CD4-positive, alpha-beta T cell (primary cell): ENCODE results near the gene MNAT1. TPM values are rescaled to one million over a fixed set of nuclear protein-coding genes. Genes with fewer than 3 reads are reported as not detected.

Experiments used
- ATAC-seq: fragments of 200-7000 bp; cut with Tn5 transposase; one replicate; pipeline ENCODE4 v1.10.0; 2022; ENCODE audit warnings: mild to moderate bottlenecking; ENCODE audit not compliant: poor library complexity
- CTCF ChIA-PET: fragments of 350-600 bp; sonication (Branson Sonifier 250); formaldehyde crosslinking; loops from one replicate; lab custom pipeline; 2021; ENCODE audit warnings: antibody characterized with exemption, inconsistent platforms; lab: Charles Lee
- POLR2A ChIA-PET: fragments of 350-600 bp; sonication (Branson Sonifier 250); formaldehyde crosslinking; loops from one replicate; lab custom pipeline; 2021; ENCODE audit warnings: antibody characterized with exemption, inconsistent platforms; lab: Charles Lee
- DNase-seq, 14 experiments: peaks; one replicate each; pipeline ENCODE4 v3.0.0-alpha.2; 2013 to 2020; ENCODE audit warnings: mixed read lengths in 2 of 14
- H3K27ac ChIP-seq, 2 donors: one replicate each; pipeline versions ENCODE4 v1.5.1 to v1.7.0; 2013; ENCODE audit warnings: low read length in 2 of 2, low read depth in 1 of 2, mild to moderate bottlenecking in 1 of 2
- H3K27me3 ChIP-seq, 2 experiments: 1 replicate in 1 of 2; 2 replicates in 1 of 2; pipeline versions ENCODE4 v1.6.1 to v1.7.0; 2013; ENCODE audit warnings: low read length in 2 of 2, control low read depth in 1 of 2, mild to moderate bottlenecking in 1 of 2, moderate library complexity in 1 of 2; ENCODE audit not compliant: insufficient read depth in 2 of 2, control insufficient read depth in 1 of 2
- H3K36me3 ChIP-seq: one replicate; pipeline ENCODE4 v1.6.1; 2013; ENCODE audit warnings: low read length, control low read depth; ENCODE audit not compliant: insufficient read depth
- H3K4me1 ChIP-seq: one replicate; pipeline ENCODE4 v1.6.1; 2013; ENCODE audit warnings: low read length, control low read depth; ENCODE audit not compliant: insufficient read depth
- H3K4me3 ChIP-seq: one replicate; pipeline ENCODE4 v1.5.1; 2013; ENCODE audit warnings: mild to moderate bottlenecking, low read length, moderate library complexity
- H3K9me3 ChIP-seq, 2 experiments: 1 replicate in 1 of 2; 2 replicates in 1 of 2; pipeline versions ENCODE4 v1.6.1 to v1.7.0; 2013; ENCODE audit warnings: low read length in 2 of 2, mild to moderate bottlenecking in 2 of 2, control low read depth in 1 of 2, moderate library complexity in 1 of 2; ENCODE audit not compliant: control insufficient read depth in 1 of 2, insufficient read depth in 1 of 2
- H3K27ac Mint-ChIP-seq: one replicate; pipeline ENCODE4 v1.8.0; 2020; ENCODE audit warnings: mixed read lengths
- H3K27me3 Mint-ChIP-seq: one replicate; pipeline ENCODE4 v1.8.0; 2021; ENCODE audit warnings: mixed read lengths
- H3K36me3 Mint-ChIP-seq: one replicate; pipeline ENCODE4 v1.8.0; 2021; ENCODE audit warnings: low read depth, mixed read lengths
- H3K4me1 Mint-ChIP-seq: one replicate; pipeline ENCODE4 v1.8.0; 2021; ENCODE audit warnings: low read depth, mixed read lengths
- H3K4me3 Mint-ChIP-seq: one replicate; pipeline ENCODE4 v1.8.0; 2020; ENCODE audit warnings: mild to moderate bottlenecking, mixed read lengths
- H3K9me3 Mint-ChIP-seq: one replicate; pipeline ENCODE4 v1.8.0; 2020; ENCODE audit warnings: mixed read lengths
- intact Hi-C, 2 experiments: fragments of 100-400 bp; cut with DNase I in 1 of 2; cut with micrococcal nuclease in 1 of 2; formaldehyde crosslinking; loops; one replicate each; pipeline versions ENCODE4 v1.15.1 to v1.9.0; 2023 to 2025; cut with DNase I, micrococcal nuclease
- total RNA-seq, 174 experiments: library from RNA in 2 of 174; stranded (reverse) in 2 of 174; gene quantifications; one replicate each; pipeline ENCODE4 v1.2.3 and lab custom pipeline; 2021 to 2026
- TF ChIP-seq, protein P1 (sequence below): fragments of 200-600 bp; IDR thresholded peaks from one replicate; pipeline ENCODE4 v1.8.0; 2022; ENCODE audit warnings: antibody characterized with exemption, mild to moderate bottlenecking

MNAT1 gene
- total RNA-seq, 2 experiments from 2014 or later = 15.4 to 15.9 TPM

- Mint-ChIP-seq H3K4me1 (no peaks in the 10 kb centered on the region), H3K4me3 (no peak overlapping the region), H3K9me3 (no peaks in the 10 kb centered on the region), H3K36me3 (peaks cover 35% of the 10 kb centered on the region), H3K27ac (no peak overlapping the region), H3K27me3 (no peaks in the 10 kb centered on the region)
- no peaks in the 10 kb centered on the region for H3K36me3 ChIP-seq
- H3K9me3 ChIP-seq = no peaks in the 10 kb centered on the region
- no peak for DNase-seq
- H3K27ac ChIP-seq = no peak overlapping the region
- H3K27me3 ChIP-seq = no peaks in the 10 kb centered on the region
- intact Hi-C loops = no loop called here
- no peak for ATAC-seq
- CTCF ChIA-PET = no interaction called here
- H3K4me3 ChIP-seq = no peak overlapping the region
- H3K4me1 ChIP-seq = no peaks in the 10 kb centered on the region
- TF ChIP-seq, protein P1, sequence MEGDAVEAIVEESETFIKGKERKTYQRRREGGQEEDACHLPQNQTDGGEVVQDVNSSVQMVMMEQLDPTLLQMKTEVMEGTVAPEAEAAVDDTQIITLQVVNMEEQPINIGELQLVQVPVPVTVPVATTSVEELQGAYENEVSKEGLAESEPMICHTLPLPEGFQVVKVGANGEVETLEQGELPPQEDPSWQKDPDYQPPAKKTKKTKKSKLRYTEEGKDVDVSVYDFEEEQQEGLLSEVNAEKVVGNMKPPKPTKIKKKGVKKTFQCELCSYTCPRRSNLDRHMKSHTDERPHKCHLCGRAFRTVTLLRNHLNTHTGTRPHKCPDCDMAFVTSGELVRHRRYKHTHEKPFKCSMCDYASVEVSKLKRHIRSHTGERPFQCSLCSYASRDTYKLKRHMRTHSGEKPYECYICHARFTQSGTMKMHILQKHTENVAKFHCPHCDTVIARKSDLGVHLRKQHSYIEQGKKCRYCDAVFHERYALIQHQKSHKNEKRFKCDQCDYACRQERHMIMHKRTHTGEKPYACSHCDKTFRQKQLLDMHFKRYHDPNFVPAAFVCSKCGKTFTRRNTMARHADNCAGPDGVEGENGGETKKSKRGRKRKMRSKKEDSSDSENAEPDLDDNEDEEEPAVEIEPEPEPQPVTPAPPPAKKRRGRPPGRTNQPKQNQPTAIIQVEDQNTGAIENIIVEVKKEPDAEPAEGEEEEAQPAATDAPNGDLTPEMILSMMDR = no peak
- POLR2A ChIA-PET = no interaction called here
Measured at GRCh38 chr14:60805841-60806430, 71.4 kb downstream of the MNAT1 start.

- no peaks in the 10 kb centered on the region for H3K9me3 Mint-ChIP-seq
- no peaks in the 10 kb centered on the region for H3K4me1 Mint-ChIP-seq
- TF ChIP-seq, protein P1 = no peak
- no peaks in the 10 kb centered on the region for H3K27me3 Mint-ChIP-seq
- H3K36me3 Mint-ChIP-seq = peaks cover 31% of the 10 kb centered on the region
- ChIA-PET CTCF (interaction anchor here (2.2 kb wide), 1 partner anchor 23 kb away, joined by 4 read pairs; no protein-coding TSS in a partner anchor), POLR2A (no interaction called here)
- intact Hi-C loops = no loop called here
- Histone ChIP-seq H3K27ac (no peak overlapping the region), H3K36me3 (peaks cover 5% of the 10 kb centered on the region), H3K4me3 (no peak overlapping the region), H3K27me3 (no peaks in the 10 kb centered on the region), H3K4me1 (no peaks in the 10 kb centered on the region), H3K9me3 (no peaks in the 10 kb centered on the region)
- H3K4me3 Mint-ChIP-seq = no peak overlapping the region
- no peak overlapping the region for H3K27ac Mint-ChIP-seq
- ATAC-seq = no peak
- no peak for DNase-seq
Measured at GRCh38 chr14:60807247-60807646, 72.7 kb downstream of the MNAT1 start.

- Mint-ChIP-seq H3K4me3 (no peak overlapping the region), H3K27ac (no peak overlapping the region), H3K36me3 (peaks cover 35% of the 10 kb centered on the region), H3K9me3 (no peaks in the 10 kb centered on the region), H3K4me1 (no peaks in the 10 kb centered on the region), H3K27me3 (no peaks in the 10 kb centered on the region)
- ChIA-PET CTCF (interaction anchor here (2.2 kb wide), 1 partner anchor 23 kb away, joined by 4 read pairs; no protein-coding TSS in a partner anchor), POLR2A (interaction anchor here (0.7 kb wide), 1 partner anchor 31 kb away, joined by 3 read pairs; no protein-coding TSS in a partner anchor)
- Histone ChIP-seq H3K4me1 (no peaks in the 10 kb centered on the region), H3K27me3 (no peaks in the 10 kb centered on the region), H3K36me3 (peaks cover 13% of the 10 kb centered on the region), H3K4me3 (no peak overlapping the region), H3K9me3 (no peaks in the 10 kb centered on the region), H3K27ac (no peak overlapping the region)
- intact Hi-C loops = no loop called here
- no peak for DNase-seq
- ATAC-seq = no peak
- TF ChIP-seq, protein P1 = no peak
Measured at GRCh38 chr14:60807971-60808370, 73.4 kb downstream of the MNAT1 start.
